Stomach (tissue), 19 donors: ENCODE data around the gene SLC10A3. TPM values are rescaled to one million over a fixed set of nuclear protein-coding genes. Genes with fewer than 3 reads are reported as not detected.

Experiments used
- DNase-seq, 2 donors: peaks; one replicate each; pipeline versions ENCODE4 v3.0.0 to v3.0.0-alpha.2; 2013 to 2019
- H3K27ac ChIP-seq, 5 donors: fragments of 200-600 bp in 4 of 5; sonication (generic) in 4 of 5; one replicate each; pipeline ENCODE4 v1.5.1; 2013 to 2019; ENCODE audit warnings: mild to moderate bottlenecking in 1 of 5, moderate library complexity in 1 of 5
- H3K27me3 ChIP-seq, 3 donors: fragments of 200-600 bp; sonication (generic); one replicate each; pipeline ENCODE4 v1.5.1; 2017 to 2019; ENCODE audit warnings: mixed run types in 1 of 3
- H3K36me3 ChIP-seq, 4 donors: fragments of 200-600 bp; sonication (generic); 1 replicate in 3 of 4; 2 replicates in 1 of 4; pipeline ENCODE4 v1.5.1; 2016 to 2019
- H3K4me1 ChIP-seq, 4 donors: fragments of 200-600 bp; sonication (generic); one replicate each; pipeline ENCODE4 v1.5.1; 2016 to 2019
- H3K4me3 ChIP-seq, 4 donors: fragments of 200-600 bp; sonication (generic) in 3 of 4; one replicate each; pipeline ENCODE4 v1.5.1; 2016 to 2019; ENCODE audit warnings: mild to moderate bottlenecking in 1 of 4
- H3K9me3 ChIP-seq, 4 donors: fragments of 200-600 bp; sonication (generic); one replicate each; pipeline ENCODE4 v1.5.1; 2016 to 2019
- EP300 ChIP-seq: sonication (generic); formaldehyde crosslinking; IDR thresholded peaks from one replicate; pipeline ENCODE4 v1.6.1; 2017; ENCODE audit warnings: antibody characterized with exemption
- POLR2A ChIP-seq, 4 donors: fragments of 450-650 bp; IDR thresholded peaks; one replicate each; pipeline ENCODE4 v1.6.1; 2016; ENCODE audit warnings: antibody characterized with exemption in 4 of 4, control low read depth in 2 of 4, mild to moderate bottlenecking in 1 of 4, moderate library complexity in 1 of 4
- POLR2AphosphoS5 ChIP-seq, 3 donors: sonication (generic); formaldehyde crosslinking; IDR thresholded peaks; one replicate each; pipeline ENCODE4 v1.6.1; 2016; ENCODE audit warnings: antibody characterized with exemption in 3 of 3
- WGBS, 5 donors: extraction: QIAGEN DNeasy Blood & Tissue Kit in 3 of 5; methylation state at CpG; one replicate each; pipeline versions ENCODE4 v1.1.5 to v1.1.7; 2013 to 2018; 5-methylcytosine and 5-hydroxymethylcytosine counted together
- intact Hi-C: fragments of 100-400 bp; cut with DNase I; formaldehyde crosslinking; loops from one replicate; pipeline ENCODE4 v1.15.1; 2023; ENCODE audit warnings: low total_unique reads
- long read RNA-seq, 10 donors: transcript quantifications; one replicate each; lab custom pipeline, GENCODE V29; 2026
- polyA plus RNA-seq, 3 donors: library from polyadenylated mRNA; stranded (reverse); fragments of 200-250 nt; gene quantifications; one replicate each; pipeline ENCODE4 v1.2.3, GENCODE V29; 2013
- total RNA-seq, 5 donors: library from RNA; depleted of rRNA; stranded (reverse); fragments of >200 nt; gene quantifications; one replicate each; pipeline versions ENCODE4 v1.1.0 to v1.2.3, GENCODE V29; 2014 to 2016
- TF ChIP-seq, protein P1 (sequence below), 7 experiments: fragments of 450-650 bp in 4 of 7; fragments of 200-600 bp in 3 of 7; sonication (generic) in 3 of 7; IDR thresholded peaks; one replicate each; pipeline ENCODE4 v1.5.1; 2016 to 2019; ENCODE audit warnings: antibody characterized with exemption in 7 of 7, control low read depth in 2 of 7, mild to moderate bottlenecking in 1 of 7
- donor health status: healthy with polysubstance abuse.
- donor health status: Bipolar disorder and iron deficiency.
- donor health status: healthy.

SLC10A3 gene, protein sequence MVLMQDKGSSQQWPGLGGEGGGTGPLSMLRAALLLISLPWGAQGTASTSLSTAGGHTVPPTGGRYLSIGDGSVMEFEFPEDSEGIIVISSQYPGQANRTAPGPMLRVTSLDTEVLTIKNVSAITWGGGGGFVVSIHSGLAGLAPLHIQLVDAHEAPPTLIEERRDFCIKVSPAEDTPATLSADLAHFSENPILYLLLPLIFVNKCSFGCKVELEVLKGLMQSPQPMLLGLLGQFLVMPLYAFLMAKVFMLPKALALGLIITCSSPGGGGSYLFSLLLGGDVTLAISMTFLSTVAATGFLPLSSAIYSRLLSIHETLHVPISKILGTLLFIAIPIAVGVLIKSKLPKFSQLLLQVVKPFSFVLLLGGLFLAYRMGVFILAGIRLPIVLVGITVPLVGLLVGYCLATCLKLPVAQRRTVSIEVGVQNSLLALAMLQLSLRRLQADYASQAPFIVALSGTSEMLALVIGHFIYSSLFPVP
- total RNA-seq = 100 to 1,000 TPM in 1 of 5 donors, 10 to 100 TPM in 2, 1 to 10 TPM in 2; 4.9 to 175 (median 13.2) TPM
- 10 to 100 TPM in 2 of 3 donors, 1 to 10 TPM in 1; 9.5 to 16.7 (median 12.5) TPM for polyA plus RNA-seq
- long read RNA-seq, donor 1, partial matches to known transcripts = 0 of 1 reads
- long read RNA-seq, donor 1, other reads (novel, unspliced or antisense) = 0 of 1 reads
- long read RNA-seq, donor 2, partial matches to known transcripts = 0 of 4 reads
- long read RNA-seq, donor 2, other reads (novel, unspliced or antisense) = 0 of 4 reads
- long read RNA-seq, donor 3 = 0 reads
- long read RNA-seq, donor 4, partial matches to known transcripts = 0 of 1 reads
- long read RNA-seq, donor 4, other reads (novel, unspliced or antisense) = 0 of 1 reads
- long read RNA-seq, donor 5, partial matches to known transcripts = 0 of 2 reads
- long read RNA-seq, donor 5, other reads (novel, unspliced or antisense) = 0 of 2 reads
- long read RNA-seq, donor 6, transcript SLC10A3-201 (2 exons, 2,161 nt) = major isoform, 12 of 12 reads
- long read RNA-seq, donor 6, partial matches to known transcripts = 0 of 12 reads
- long read RNA-seq, donor 6, other reads (novel, unspliced or antisense) = 0 of 12 reads
- long read RNA-seq, donor 7, partial matches to known transcripts = 0 of 2 reads
- long read RNA-seq, donor 7, other reads (novel, unspliced or antisense) = 0 of 2 reads
- long read RNA-seq, donor 8, partial matches to known transcripts = 0 of 2 reads
- long read RNA-seq, donor 8, other reads (novel, unspliced or antisense) = 0 of 2 reads
- long read RNA-seq, donor 9, partial matches to known transcripts = 0 of 3 reads
- long read RNA-seq, donor 9, other reads (novel, unspliced or antisense) = 0 of 3 reads
- long read RNA-seq, donor 10, partial matches to known transcripts = 0 of 3 reads
- long read RNA-seq, donor 10, other reads (novel, unspliced or antisense) = 0 of 3 reads

DNA sequence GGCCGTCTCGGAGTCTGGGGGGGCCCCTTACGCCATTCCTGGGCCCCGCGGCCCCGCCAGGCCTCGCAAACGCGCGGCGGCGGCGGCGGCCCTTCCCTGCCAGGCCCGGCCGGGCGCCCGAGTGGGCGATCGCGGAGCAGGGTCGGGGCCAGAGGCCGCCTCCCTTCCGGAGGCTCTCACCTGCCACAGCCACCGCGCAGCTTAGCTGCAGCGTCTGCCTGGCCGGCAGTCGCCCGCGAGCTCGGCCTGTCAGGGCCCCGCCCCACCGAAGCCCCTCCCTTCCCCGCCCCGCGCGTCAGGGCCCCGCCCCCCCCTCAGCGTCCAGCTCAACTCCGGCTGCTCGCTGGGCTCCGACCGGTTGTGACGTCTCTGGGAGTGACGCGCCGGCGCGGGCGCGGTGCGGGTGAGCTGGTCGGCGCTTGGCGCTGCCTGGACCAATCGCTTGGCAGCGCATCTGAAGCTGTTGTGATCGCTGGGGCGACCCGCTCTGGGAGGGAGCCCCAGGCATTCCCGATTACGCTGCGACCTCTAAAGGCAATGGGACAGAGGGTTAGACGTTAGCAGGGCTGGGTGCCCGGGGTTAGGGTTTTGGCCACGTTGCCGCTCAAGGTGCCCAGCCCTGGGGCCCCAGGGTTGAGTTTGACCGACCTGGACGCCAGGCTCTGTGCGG is at the start of gene SLC10A3:
Gene SLC10A3 (minus strand): TSS at position 216 of the 670 bp plus-strand sequence. CDS start 1,689 bp downstream, outside the sequence.
- peak within 1 kb of the TSS; percentile 55 to 61 (median 57) for H3K4me3 ChIP-seq
- H3K27ac ChIP-seq = peak within 1 kb of the TSS; percentile 92 to 98 (median 95)
- TF ChIP-seq POLR2A (IDR thresholded peaks at IDR 0.05) (peak in 1 of 4 donors; percentile 24), EP300 (no peak), POLR2AphosphoS5 (IDR thresholded peaks at IDR 0.05) (peak; percentile 67 to 87 (median 86))
- TF ChIP-seq, protein P1, sequence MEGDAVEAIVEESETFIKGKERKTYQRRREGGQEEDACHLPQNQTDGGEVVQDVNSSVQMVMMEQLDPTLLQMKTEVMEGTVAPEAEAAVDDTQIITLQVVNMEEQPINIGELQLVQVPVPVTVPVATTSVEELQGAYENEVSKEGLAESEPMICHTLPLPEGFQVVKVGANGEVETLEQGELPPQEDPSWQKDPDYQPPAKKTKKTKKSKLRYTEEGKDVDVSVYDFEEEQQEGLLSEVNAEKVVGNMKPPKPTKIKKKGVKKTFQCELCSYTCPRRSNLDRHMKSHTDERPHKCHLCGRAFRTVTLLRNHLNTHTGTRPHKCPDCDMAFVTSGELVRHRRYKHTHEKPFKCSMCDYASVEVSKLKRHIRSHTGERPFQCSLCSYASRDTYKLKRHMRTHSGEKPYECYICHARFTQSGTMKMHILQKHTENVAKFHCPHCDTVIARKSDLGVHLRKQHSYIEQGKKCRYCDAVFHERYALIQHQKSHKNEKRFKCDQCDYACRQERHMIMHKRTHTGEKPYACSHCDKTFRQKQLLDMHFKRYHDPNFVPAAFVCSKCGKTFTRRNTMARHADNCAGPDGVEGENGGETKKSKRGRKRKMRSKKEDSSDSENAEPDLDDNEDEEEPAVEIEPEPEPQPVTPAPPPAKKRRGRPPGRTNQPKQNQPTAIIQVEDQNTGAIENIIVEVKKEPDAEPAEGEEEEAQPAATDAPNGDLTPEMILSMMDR (IDR thresholded peaks at IDR 0.05) = no peak
- intact Hi-C loops = no loop called here
- H3K4me1 ChIP-seq = peaks cover 0 to 41% (median 18%) of the 10 kb centered on the region in 4 donors
- H3K36me3 ChIP-seq = peaks cover 0 to 15% (median 8%) of the 10 kb centered on the region in 4 donors
- H3K9me3 ChIP-seq = no peaks in the 10 kb centered on the region
- no peaks in the 10 kb centered on the region for H3K27me3 ChIP-seq
- peak; percentile 93 to 98 for DNase-seq
- WGBS, 5 donors = 0 to 34% (median 11%) methylated on average over 1 to 66 of the region's 71 CpGs

DNA sequence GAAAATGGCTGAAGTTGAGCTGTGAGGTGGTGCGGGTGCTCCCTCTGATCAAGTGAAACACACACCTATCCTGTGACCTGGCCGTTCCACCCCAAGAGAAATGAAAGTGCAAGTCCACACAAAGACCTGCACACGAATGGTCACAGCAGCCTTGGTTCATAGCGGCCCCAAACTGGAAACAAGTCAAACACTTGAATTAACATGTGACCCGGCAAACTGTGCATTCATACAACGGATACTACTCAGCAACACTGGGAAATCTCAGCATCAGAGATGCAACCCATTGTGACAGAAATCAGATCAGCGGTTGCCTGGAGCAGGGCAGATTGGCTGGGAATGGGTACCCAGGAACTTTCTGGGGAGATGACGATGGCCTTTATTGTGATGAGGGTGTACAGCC is 48.6 kb upstream of the SLC10A3 start:
- H3K27me3 ChIP-seq = no peaks in the 10 kb centered on the region
- 65 to 87% (median 82%) methylated on average over 7 to 8 of the region's 8 CpGs for WGBS, 5 donors
- intact Hi-C loops = no loop called here

DNA sequence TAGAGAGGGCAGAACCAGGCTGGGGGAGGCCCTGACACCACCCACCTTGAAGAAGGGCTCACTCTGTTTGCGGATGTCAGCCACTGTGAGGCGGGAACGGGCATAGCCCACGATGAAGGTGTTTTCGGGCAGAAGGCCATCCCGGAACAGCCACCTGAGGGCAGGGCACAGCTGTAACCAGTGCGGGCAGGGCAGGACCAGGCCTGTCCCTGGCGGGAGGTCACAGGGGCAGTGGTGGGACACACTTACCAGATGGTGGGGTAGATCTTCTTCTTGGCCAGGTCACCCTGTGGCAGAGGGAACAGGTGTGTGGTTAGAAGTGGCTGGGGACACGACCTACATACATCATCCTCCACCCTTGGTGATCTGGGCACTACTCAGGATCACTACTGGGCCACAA is 45.5 kb upstream of the SLC10A3 start:
- H3K36me3 ChIP-seq = peaks cover 11 to 51% (median 41%) of the 10 kb centered on the region in 4 donors
- no peaks in the 10 kb centered on the region for H3K27me3 ChIP-seq
- DNase-seq = no peak
- intact Hi-C loops = no loop called here
- peaks cover 0 to 19% (median 11%) of the 10 kb centered on the region in 4 donors for H3K4me1 ChIP-seq
- no peak for TF ChIP-seq POLR2AphosphoS5 (IDR thresholded peaks at IDR 0.05)
- TF ChIP-seq, protein P1 (IDR thresholded peaks at IDR 0.05) = no peak
- H3K9me3 ChIP-seq = no peaks in the 10 kb centered on the region
- no peak overlapping the region for H3K4me3 ChIP-seq
- H3K27ac ChIP-seq = no peak overlapping the region
- WGBS, 5 donors = 76 to 87% (median 85%) methylated on average over 4 to 9 of the region's 9 CpGs

More for the DNA sequence above, 48.6 kb upstream of the SLC10A3 start:
- DNase-seq = no peak
- TF ChIP-seq POLR2A (IDR thresholded peaks at IDR 0.05) = no peak
- no peak for TF ChIP-seq EP300
- no peak for TF ChIP-seq POLR2AphosphoS5 (IDR thresholded peaks at IDR 0.05)
- TF ChIP-seq, protein P1 (IDR thresholded peaks at IDR 0.05) = no peak
- Histone ChIP-seq H3K4me1 (peaks cover 14 to 51% (median 24%) of the 10 kb centered on the region in 4 donors), H3K27ac (no peak overlapping the region), H3K4me3 (no peak overlapping the region), H3K9me3 (no peaks in the 10 kb centered on the region), H3K36me3 (peaks cover 0 to 20% (median 14%) of the 10 kb centered on the region in 4 donors)
